IMR-90 (cell line): ENCODE results near the gene SNX5. TPM values are rescaled to one million over a fixed set of nuclear protein-coding genes. Genes with fewer than 3 reads are reported as not detected.
A peak's percentile ranks its signal among the peaks of the same experiment; 100 is the strongest.

Experiments
- ATAC-seq: fragments of 200-7000 bp; cut with Tn5 transposase; 2 replicates; pipeline ENCODE4 v1.9.1; 2020; ENCODE audit warnings: low read depth, mild to moderate bottlenecking, moderate library complexity
- BruUV-seq: library from RNA; stranded (reverse); fragments of 400-500 nt; replicated peaks from 2 replicates; lab custom pipeline; 2021; lab: Mats Ljungman, UMichigan
- CTCF ChIA-PET: fragments of 300-600 bp; formaldehyde crosslinking; extraction: SDS; loops from one replicate; lab custom pipeline; 2021; ENCODE audit warnings: antibody characterized with exemption; lab: Yijun Ruan, JAX
- POLR2A ChIA-PET: fragments of 300-600 bp; sonication (Branson Sonifier 250); formaldehyde crosslinking; loops from one replicate; lab custom pipeline; 2022; ENCODE audit warnings: antibody characterized with exemption; ENCODE audit not compliant: unreplicated experiment; lab: Charles Lee
- DNase-seq: peaks from one replicate; pipeline ENCODE4 v3.0.0; 2013
- H2AFZ ChIP-seq: replicated peaks from 2 replicates; pipeline ENCODE3; 2013; ENCODE audit warnings: low read length, mild to moderate bottlenecking; ENCODE audit not compliant: poor library complexity
- H2AK5ac ChIP-seq: 2 replicates; pipeline ENCODE4 v1.6.1; 2013; ENCODE audit warnings: low read depth, low read length, inconsistent platforms
- H2AK9ac ChIP-seq: replicated peaks from 2 replicates; pipeline ENCODE3; 2013; ENCODE audit warnings: mild to moderate bottlenecking, low read depth, low read length, moderate library complexity; ENCODE audit not compliant: poor library complexity
- H2BK120ac ChIP-seq: 2 replicates; pipeline ENCODE4 v1.6.1; 2013; ENCODE audit warnings: low read depth, low read length, inconsistent platforms
- H2BK15ac ChIP-seq: 3 replicates; pipeline ENCODE4 v1.6.1; 2013; ENCODE audit warnings: low read depth, low read length, inconsistent platforms
- H2BK20ac ChIP-seq: 2 replicates; pipeline ENCODE4 v1.6.1; 2013; ENCODE audit warnings: low read depth, mild to moderate bottlenecking, inconsistent platforms, low read length, moderate library complexity
- H2BK5ac ChIP-seq: 2 replicates; pipeline ENCODE4 v1.6.1; 2013; ENCODE audit warnings: mild to moderate bottlenecking, low read depth, low read length, inconsistent platforms; ENCODE audit not compliant: poor library complexity, severe bottlenecking
- H3K14ac ChIP-seq: replicated peaks from 2 replicates; pipeline ENCODE4 v1.6.1; 2013; ENCODE audit warnings: low read depth, low read length, inconsistent platforms
- H3K18ac ChIP-seq: 2 replicates; pipeline ENCODE4 v1.6.1; 2013; ENCODE audit warnings: low read depth, low read length, control low read depth
- H3K23ac ChIP-seq: 2 replicates; pipeline ENCODE4 v1.6.1; 2013; ENCODE audit warnings: low read depth, low read length, inconsistent platforms
- H3K27ac ChIP-seq: 2 replicates; pipeline ENCODE4 v1.5.1; 2013; ENCODE audit warnings: mild to moderate bottlenecking, control low read depth, low read length; ENCODE audit not compliant: insufficient read depth
- H3K27me3 ChIP-seq: 2 replicates; pipeline ENCODE4 v1.6.1; 2013; ENCODE audit warnings: low read length; ENCODE audit not compliant: control insufficient read depth, insufficient read depth
- H3K36me3 ChIP-seq: 2 replicates; pipeline ENCODE4 v1.6.1; 2013; ENCODE audit warnings: low read length, mixed read lengths; ENCODE audit not compliant: control insufficient read depth, insufficient read depth
- H3K4ac ChIP-seq: 2 replicates; pipeline ENCODE4 v1.6.1; 2013; ENCODE audit warnings: low read depth, low read length, inconsistent platforms
- H3K4me1 ChIP-seq: 2 replicates; pipeline ENCODE4 v1.6.1; 2013; ENCODE audit warnings: low read length, mixed read lengths; ENCODE audit not compliant: control insufficient read depth, insufficient read depth
- H3K4me2 ChIP-seq: 2 replicates; pipeline ENCODE4 v1.6.1; 2013; ENCODE audit warnings: low read depth, mild to moderate bottlenecking, control low read depth, low read length, moderate library complexity
- H3K4me3 ChIP-seq: 2 replicates; pipeline ENCODE4 v1.5.1; 2013; ENCODE audit warnings: low read depth, mild to moderate bottlenecking, control low read depth, low read length, moderate library complexity; ENCODE audit not compliant: insufficient read depth
- H3K56ac ChIP-seq: 2 replicates; pipeline ENCODE4 v1.6.1; 2013; ENCODE audit warnings: low read length, inconsistent platforms; ENCODE audit not compliant: insufficient read depth; ENCODE audit errors: extremely low read depth
- H3K79me1 ChIP-seq, 2 experiments: 2 replicates each; pipeline ENCODE4 v1.6.1; 2013; ENCODE audit warnings: low read length in 2 of 2, inconsistent platforms in 1 of 2, low read depth in 1 of 2
- H3K9ac ChIP-seq: 2 replicates; pipeline ENCODE4 v1.6.1; 2013; ENCODE audit warnings: low read depth, low read length, control low read depth
- H3K9me1 ChIP-seq: 2 replicates; pipeline ENCODE4 v1.6.1; 2013; ENCODE audit warnings: low read length, inconsistent platforms; ENCODE audit not compliant: insufficient read depth
- H3K9me3 ChIP-seq: 2 replicates; pipeline ENCODE4 v1.6.1; 2013; ENCODE audit warnings: low read length; ENCODE audit not compliant: control insufficient read depth, insufficient read depth
- H4K20me1 ChIP-seq: 2 replicates; pipeline ENCODE4 v1.6.1; 2013; ENCODE audit warnings: low read length, inconsistent platforms; ENCODE audit not compliant: insufficient read depth
- H4K5ac ChIP-seq: 2 replicates; pipeline ENCODE4 v1.6.1; 2013; ENCODE audit warnings: mild to moderate bottlenecking, low read depth, low read length, control low read depth
- H4K8ac ChIP-seq, 2 experiments: 2 replicates each; pipeline ENCODE4 v1.6.1; 2013; ENCODE audit warnings: low read depth in 2 of 2, low read length in 2 of 2, control low read depth in 1 of 2, inconsistent platforms in 1 of 2
- H4K91ac ChIP-seq: 2 replicates; pipeline ENCODE4 v1.6.1; 2013; ENCODE audit warnings: low read depth, low read length, inconsistent platforms; ENCODE audit not compliant: insufficient read depth
- BHLHE40 ChIP-seq: fragments of 150-350 bp; IDR thresholded peaks from 2 replicates; pipeline ENCODE4 v1.6.1; 2016; ENCODE audit warnings: mild to moderate bottlenecking, low read depth, low read length
- CHD1 ChIP-seq: IDR thresholded peaks from 2 replicates; pipeline ENCODE4 v1.6.1; 2012; ENCODE audit warnings: low read depth, low read length, improper control_type of control experiment
- CTCF ChIP-seq: conservative IDR thresholded peaks from 2 replicates; pipeline ENCODE4 v1.5.1; 2012; ENCODE audit warnings: mild to moderate bottlenecking, low read depth, low read length, improper control_type of control experiment
- ELK1 ChIP-seq: fragments of 150-350 bp; IDR thresholded peaks from 2 replicates; pipeline ENCODE4 v1.6.1; 2016; ENCODE audit warnings: low read depth, mild to moderate bottlenecking, low read length, moderate library complexity, borderline replicate concordance
- USF2 ChIP-seq: fragments of 150-350 bp; IDR thresholded peaks from 2 replicates; pipeline ENCODE4 v1.6.1; 2017; ENCODE audit warnings: mild to moderate bottlenecking, antibody characterized with exemption, low read length, low read depth
- WGBS, 2 experiments: methylation state at CpG; one replicate each; pipeline versions ENCODE4 v1.1.5 to v1.1.7; 2013; ENCODE audit warnings: missing lambda C conversion rate in 2 of 2; ENCODE audit not compliant: insufficient read length in 1 of 2; ENCODE audit errors: extremely low coverage in 2 of 2; 5-methylcytosine and 5-hydroxymethylcytosine counted together
- dilution Hi-C: fragments of 300-500 bp; cut with HindIII; formaldehyde crosslinking; loops from one replicate; pipeline ENCODE4 v1.14.3; 2018; ENCODE audit warnings: low sequenced_read_pairs; ENCODE audit not compliant: unreplicated experiment
- in situ Hi-C: fragments of 300-500 bp; cut with MboI; formaldehyde crosslinking; loops from 3 replicates; pipeline ENCODE4 v1.14.3; 2019; ENCODE audit warnings: low sequenced_read_pairs, inconsistent platforms, mixed read lengths
- intact Hi-C: fragments of 100-400 bp; cut with micrococcal nuclease; formaldehyde crosslinking; loops from 2 replicates; pipeline ENCODE4 v1.10.0; 2022
- polyA plus RNA-seq, 3 experiments: library from polyadenylated mRNA; depleted of rRNA; stranded (reverse); fragments of >200 nt; gene quantifications; 2 replicates each; pipeline ENCODE4 v1.2.3, GENCODE V29; 2012; ENCODE audit warnings: low replicate concordance in 1 of 3
- total RNA-seq: library from RNA; depleted of rRNA; stranded (reverse); fragments of >200 nt; gene quantifications from 2 replicates; pipeline ENCODE4 v1.2.3, GENCODE V29; 2012

The SNX5 gene
- total and polyA plus RNA-seq, 2 of the 4 experiments (the other 2 are of a cell fraction) = 65.4 to 92.8 TPM

GRCh38 chr20:17911927-17912326 lies 56.7 kb downstream of the SNX5 start:
- in situ Hi-C loops = no loop called here
- ChIA-PET POLR2A (no interaction called here), CTCF (interaction anchor here (1.6 kb wide), 1 partner anchor 14 kb away, joined by 6 read pairs; no protein-coding TSS in a partner anchor)
- TF ChIP-seq USF2 = no peak
- no peak for TF ChIP-seq BHLHE40
- no peak for TF ChIP-seq CHD1
- no peak for TF ChIP-seq ELK1
- TF ChIP-seq CTCF = no peak
- H3K4me3 ChIP-seq = no peak overlapping the region
- H3K23ac ChIP-seq = peak overlapping the region; percentile 10; the same call in 1 of the 2 replicates
- no peaks in the 10 kb centered on the region; the same call in 1 of the 2 replicates for H3K9me1 ChIP-seq
- no peak overlapping the region for H2BK5ac ChIP-seq
- ATAC-seq = no peak
- H3K4me2 ChIP-seq = no peak overlapping the region
- H3K27ac ChIP-seq = no peak overlapping the region
- H4K20me1 ChIP-seq = no peaks in the 10 kb centered on the region
- no peaks in the 10 kb centered on the region for H3K36me3 ChIP-seq
- no peaks in the 10 kb centered on the region for H3K27me3 ChIP-seq
- H3K79me1 ChIP-seq = no peaks in the 10 kb centered on the region
- no peak overlapping the region for H2AFZ ChIP-seq
- peaks cover 16% of the 10 kb centered on the region for H3K4me1 ChIP-seq
- dilution Hi-C loops = no loop called here
- H4K5ac ChIP-seq = peak overlapping the region; percentile 54; the same call in 1 of the 2 replicates
- no peak overlapping the region for H2AK9ac ChIP-seq
- H3K9ac ChIP-seq = no peak overlapping the region
- H4K91ac ChIP-seq = no peak overlapping the region; the same call in 1 of the 2 replicates
- no peaks in the 10 kb centered on the region for H3K9me3 ChIP-seq
- 0 out of 4 replicates have a peak overlapping the region, but pooled peaks of 1 of the 2 experiments have one; percentile 9 for H4K8ac ChIP-seq
- H2BK20ac ChIP-seq = peak overlapping the region; percentile 46; the same call in 1 of the 2 replicates
- peak overlapping the region; percentile 55; the same call in 2 of the 3 replicates for H2BK15ac ChIP-seq
- peak overlapping the region; percentile 22 for H3K4ac ChIP-seq
- BruUV-seq = no TSS peak
- intact Hi-C loops = no loop called here
- H3K56ac ChIP-seq = no peak overlapping the region
- WGBS, 2 experiments = 98% methylated on average over 4 of the region's 4 CpGs; no CpG with 5 or more reads in 1 of the 2 experiments
- DNase-seq = no peak
- peak overlapping the region; percentile 42 for H3K14ac ChIP-seq
- H3K18ac ChIP-seq = peak overlapping the region; percentile 75
- H2BK120ac ChIP-seq = peak overlapping the region; percentile 41; the same call in 1 of the 2 replicates
- peak overlapping the region; percentile 66 for H2AK5ac ChIP-seq
